Gastroesophageal sphincter (tissue), 3 donors: ENCODE data around the gene ID3.

Experiments used
- CTCF ChIP-seq, 4 experiments: fragments of 200-600 bp in 2 of 4; fragments of 450-650 bp in 2 of 4; sonication (generic) in 1 of 4; IDR thresholded peaks; one replicate each; pipeline ENCODE4 v1.5.1; 2017 to 2019; ENCODE audit warnings: antibody characterized with exemption in 4 of 4, mild to moderate bottlenecking in 2 of 4, moderate library complexity in 2 of 4
- EP300 ChIP-seq: sonication (generic); formaldehyde crosslinking; IDR thresholded peaks from one replicate; pipeline ENCODE4 v1.6.1; 2017; ENCODE audit warnings: antibody characterized with exemption, mild to moderate bottlenecking
- POLR2A ChIP-seq, 2 donors: fragments of 450-650 bp; IDR thresholded peaks; one replicate each; pipeline ENCODE4 v1.6.1; 2017; ENCODE audit warnings: antibody characterized with exemption in 2 of 2, mild to moderate bottlenecking in 2 of 2, moderate library complexity in 1 of 2
- POLR2AphosphoS5 ChIP-seq: sonication (generic); formaldehyde crosslinking; IDR thresholded peaks from one replicate; pipeline ENCODE4 v1.6.1; 2017; ENCODE audit warnings: antibody characterized with exemption

- no peak for TF ChIP-seq CTCF (IDR thresholded peaks at IDR 0.05)
- no peak for TF ChIP-seq POLR2AphosphoS5
- TF ChIP-seq POLR2A (IDR thresholded peaks at IDR 0.05) = no peak
- no peak for TF ChIP-seq EP300
These were observed 12.2 kb upstream of the ID3 start for GRCh38 chr1:23571465-23571864.
